Activated naive CD8-positive, alpha-beta T cell treated with anti-CD3 and anti-CD28 coated beads, Interleukin-2, amount 10 ng/mL, durations not matched to agents 7 days and 5 days (primary cell): Measurements from ENCODE around the gene TMIE. TPM values are rescaled to one million over a fixed set of nuclear protein-coding genes. Genes with fewer than 3 reads are reported as not detected.

Source experiments
- ATAC-seq: fragments of 150-1000 bp; cut with Tn5 transposase; one replicate; pipeline ENCODE4 v1.10.0; 2021; ENCODE audit warnings: low read depth, moderate library complexity
- POLR2A ChIA-PET: fragments of 350-600 bp; sonication (Branson Sonifier 250); formaldehyde crosslinking; loops from one replicate; lab custom pipeline; 2021; ENCODE audit warnings: antibody characterized with exemption; lab: Charles Lee
- DNase-seq: peaks from one replicate; pipeline ENCODE4 v3.0.0; 2021
- H3K27ac Mint-ChIP-seq: one replicate; pipeline ENCODE4 v1.8.0; 2022; ENCODE audit warnings: mild to moderate bottlenecking, mixed read lengths
- H3K27me3 Mint-ChIP-seq: one replicate; pipeline ENCODE4 v1.8.0; 2022; ENCODE audit warnings: mild to moderate bottlenecking, moderate library complexity, mixed read lengths
- H3K36me3 Mint-ChIP-seq: one replicate; pipeline ENCODE4 v1.8.0; 2021; ENCODE audit warnings: mild to moderate bottlenecking, mixed read lengths
- H3K4me1 Mint-ChIP-seq: one replicate; pipeline ENCODE4 v1.8.0; 2021; ENCODE audit warnings: mixed read lengths
- H3K4me3 Mint-ChIP-seq: one replicate; pipeline ENCODE4 v1.8.0; 2022; ENCODE audit warnings: mild to moderate bottlenecking, moderate library complexity, mixed read lengths
- H3K9me3 Mint-ChIP-seq: one replicate; pipeline ENCODE4 v1.8.0; 2021; ENCODE audit warnings: mixed read lengths
- total RNA-seq, 2 experiments: library from RNA; stranded (reverse); gene quantifications; one replicate each; pipeline ENCODE4 v1.2.3, GENCODE V29; 2021

Gene TMIE, protein sequence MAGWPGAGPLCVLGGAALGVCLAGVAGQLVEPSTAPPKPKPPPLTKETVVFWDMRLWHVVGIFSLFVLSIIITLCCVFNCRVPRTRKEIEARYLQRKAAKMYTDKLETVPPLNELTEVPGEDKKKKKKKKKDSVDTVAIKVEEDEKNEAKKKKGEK
- under 1 TPM; 0.36 to 0.77 TPM for total RNA-seq

DNA sequence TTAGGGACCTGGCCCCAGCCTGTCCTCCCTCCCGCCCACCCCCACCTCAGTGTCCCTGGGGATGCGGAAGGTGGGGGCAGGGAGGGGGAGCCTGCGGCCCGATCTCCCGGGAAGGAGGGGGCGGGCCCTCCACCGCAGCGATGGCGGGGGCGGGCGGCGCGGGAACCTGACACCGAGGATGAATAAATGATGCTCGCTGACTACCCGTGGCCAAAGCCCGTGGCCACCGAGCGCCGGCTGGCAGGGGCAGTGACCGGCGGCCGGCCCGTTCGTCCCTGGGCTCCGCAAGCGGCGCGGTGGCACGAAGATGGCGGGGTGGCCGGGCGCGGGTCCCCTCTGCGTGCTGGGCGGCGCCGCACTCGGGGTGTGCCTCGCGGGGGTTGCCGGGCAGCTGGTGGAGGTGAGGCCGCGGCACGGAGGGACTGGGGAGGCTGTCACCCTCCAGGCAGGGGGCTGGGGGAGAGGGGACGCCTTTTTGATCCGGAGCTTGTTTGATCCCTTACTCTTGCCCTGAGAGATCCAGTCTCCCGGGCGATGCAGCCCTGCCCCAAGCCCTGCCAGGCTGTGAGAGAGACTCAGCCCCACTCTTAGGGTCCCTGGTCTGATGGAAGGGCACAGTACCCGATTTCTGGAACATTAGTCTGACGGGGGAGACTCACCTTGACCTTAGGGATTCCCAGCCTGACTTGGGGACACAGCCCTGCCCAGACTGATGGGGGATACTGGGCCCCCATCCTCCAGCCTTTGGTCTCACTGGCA lies at the start of gene TMIE:
TMIE (plus strand) TSS at position 212 of the 759 bp plus-strand sequence; CDS start at position 308, 96 bp downstream.
- DNase-seq: no peak
- Mint-ChIP-seq H3K4me1 (peaks cover 1% of the 10 kb centered on the region), H3K27me3 (peaks cover 21% of the 10 kb centered on the region), H3K27ac (peak within 1 kb of the TSS; percentile 12), H3K4me3 (no peak within 1 kb of the TSS), H3K36me3 (no peaks in the 10 kb centered on the region), H3K9me3 (no peaks in the 10 kb centered on the region)
- POLR2A ChIA-PET: no interaction called here
- ATAC-seq: no peak

DNA sequence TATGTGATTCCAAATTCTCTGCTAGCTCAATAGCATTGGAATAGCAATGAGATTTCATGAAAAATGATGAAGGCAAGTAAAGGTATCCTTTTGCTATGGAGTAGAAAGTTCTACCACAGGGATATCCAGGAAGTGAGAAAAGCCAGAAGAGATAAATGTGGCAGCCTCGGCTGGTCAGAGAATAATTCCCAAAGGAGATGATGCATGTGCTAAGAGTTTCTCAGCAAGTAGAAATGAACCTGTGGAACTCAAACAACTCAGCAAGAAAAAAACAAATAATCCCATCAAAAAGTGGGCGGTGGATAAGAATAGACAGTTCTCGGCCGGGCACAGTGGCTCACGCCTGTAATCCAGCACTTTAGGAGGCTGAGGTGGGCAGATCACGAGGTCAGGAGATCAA lies 45.9 kb upstream of the TMIE start:
- H3K27ac Mint-ChIP-seq: no peak overlapping the region
- H3K4me1 Mint-ChIP-seq: peaks cover 6% of the 10 kb centered on the region
- POLR2A ChIA-PET: no interaction called here
- ATAC-seq (no peak), DNase-seq (no peak)
- peaks cover 8% of the 10 kb centered on the region for H3K9me3 Mint-ChIP-seq
- no peaks in the 10 kb centered on the region for H3K36me3 Mint-ChIP-seq
- no peak overlapping the region for H3K4me3 Mint-ChIP-seq
- peaks cover 23% of the 10 kb centered on the region for H3K27me3 Mint-ChIP-seq

DNA sequence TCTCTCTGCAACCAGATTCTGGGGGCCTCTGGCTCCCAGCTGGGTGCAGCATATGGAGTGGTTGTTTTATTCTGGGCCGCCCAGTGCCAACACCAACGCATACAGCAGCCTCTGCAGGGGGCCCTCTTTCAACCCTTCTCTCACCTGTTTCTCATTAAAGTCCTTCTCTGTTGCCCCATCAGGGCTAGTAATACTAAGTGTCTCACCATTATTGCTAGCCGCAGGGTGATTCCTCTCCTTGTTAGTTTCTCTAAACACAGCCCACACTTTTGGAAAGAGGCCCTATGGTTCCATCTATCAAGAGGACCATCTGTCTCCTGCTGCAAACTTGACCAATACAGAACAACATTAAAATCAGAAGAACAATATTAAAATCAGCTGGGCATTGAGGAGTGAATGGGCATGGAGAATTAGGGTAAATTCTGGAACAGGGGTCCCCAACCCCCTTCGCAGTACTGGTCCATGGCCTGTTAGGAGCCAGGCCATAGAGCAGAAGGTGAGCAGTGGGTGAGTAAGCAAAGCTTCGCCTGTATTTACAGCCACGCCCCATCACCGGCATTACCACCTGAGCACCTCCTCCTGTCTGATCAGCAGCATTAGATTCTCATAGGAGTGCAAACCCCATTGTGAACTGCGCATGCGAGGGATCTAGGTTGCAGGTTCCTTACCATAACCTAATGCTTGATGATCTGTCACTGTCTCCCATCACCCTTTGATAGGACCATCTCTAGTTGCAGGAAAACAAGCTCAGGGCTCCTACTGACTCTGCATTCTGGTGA lies 44.2 kb upstream of the TMIE start:
- H3K27me3 Mint-ChIP-seq: peaks cover 11% of the 10 kb centered on the region
- DNase-seq: no peak
- ATAC-seq: no peak
- POLR2A ChIA-PET: no interaction called here
- no peak overlapping the region for H3K27ac Mint-ChIP-seq
- H3K9me3 Mint-ChIP-seq: peaks cover 6% of the 10 kb centered on the region
- no peak overlapping the region for H3K4me3 Mint-ChIP-seq
- no peaks in the 10 kb centered on the region for H3K36me3 Mint-ChIP-seq
- peaks cover 6% of the 10 kb centered on the region for H3K4me1 Mint-ChIP-seq

DNA sequence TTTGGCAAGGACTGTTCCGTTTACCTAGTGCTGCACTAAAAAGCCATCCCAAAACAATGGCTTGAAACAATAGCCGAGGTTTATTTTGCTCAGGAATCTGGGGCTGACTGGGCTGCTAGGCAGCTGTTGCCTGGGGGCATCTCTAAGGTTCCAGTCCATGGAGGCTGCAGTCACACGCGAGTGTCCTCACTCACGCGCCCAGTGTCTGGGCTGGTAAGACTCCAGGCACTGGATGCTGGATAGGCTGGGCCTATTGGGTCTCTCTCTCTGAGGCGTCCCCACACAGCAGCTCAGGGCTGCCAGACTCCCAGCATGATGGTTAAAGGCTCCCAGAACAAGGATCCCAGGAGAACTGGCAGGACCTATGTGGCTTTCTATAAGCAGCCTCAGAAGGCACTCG lies 41.9 kb upstream of the TMIE start:
- Mint-ChIP-seq H3K9me3 (no peaks in the 10 kb centered on the region), H3K27me3 (peaks cover 5% of the 10 kb centered on the region), H3K4me3 (no peak overlapping the region), H3K27ac (no peak overlapping the region), H3K36me3 (no peaks in the 10 kb centered on the region), H3K4me1 (peaks cover 6% of the 10 kb centered on the region)
- ATAC-seq (no peak), DNase-seq (no peak)
- POLR2A ChIA-PET: no interaction called here

DNA sequence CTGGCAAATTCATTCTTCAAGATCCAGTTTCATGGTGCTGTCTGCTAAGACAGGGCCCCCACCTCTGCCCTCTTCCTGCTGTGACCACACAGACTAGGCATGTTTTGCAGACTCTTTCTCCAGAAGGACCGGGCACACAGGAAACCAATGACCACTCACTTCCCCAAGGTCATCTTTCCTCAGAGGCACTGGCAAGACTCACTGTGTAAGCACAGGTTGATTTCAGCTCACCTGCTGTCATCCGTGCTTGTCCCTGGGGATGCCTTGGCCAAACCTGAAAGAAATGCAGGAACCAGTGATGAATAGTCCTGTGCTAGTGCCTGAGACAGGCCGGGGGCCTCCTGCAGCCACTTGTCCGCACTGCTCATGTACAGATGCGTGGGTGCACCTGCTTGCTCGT lies 41.2 kb upstream of the TMIE start:
- Mint-ChIP-seq H3K27me3 (peaks cover 5% of the 10 kb centered on the region), H3K27ac (no peak overlapping the region), H3K36me3 (no peaks in the 10 kb centered on the region), H3K4me3 (no peak overlapping the region), H3K9me3 (no peaks in the 10 kb centered on the region), H3K4me1 (peaks cover 6% of the 10 kb centered on the region)
- ATAC-seq: no peak
- DNase-seq: no peak
- POLR2A ChIA-PET: no interaction called here

DNA sequence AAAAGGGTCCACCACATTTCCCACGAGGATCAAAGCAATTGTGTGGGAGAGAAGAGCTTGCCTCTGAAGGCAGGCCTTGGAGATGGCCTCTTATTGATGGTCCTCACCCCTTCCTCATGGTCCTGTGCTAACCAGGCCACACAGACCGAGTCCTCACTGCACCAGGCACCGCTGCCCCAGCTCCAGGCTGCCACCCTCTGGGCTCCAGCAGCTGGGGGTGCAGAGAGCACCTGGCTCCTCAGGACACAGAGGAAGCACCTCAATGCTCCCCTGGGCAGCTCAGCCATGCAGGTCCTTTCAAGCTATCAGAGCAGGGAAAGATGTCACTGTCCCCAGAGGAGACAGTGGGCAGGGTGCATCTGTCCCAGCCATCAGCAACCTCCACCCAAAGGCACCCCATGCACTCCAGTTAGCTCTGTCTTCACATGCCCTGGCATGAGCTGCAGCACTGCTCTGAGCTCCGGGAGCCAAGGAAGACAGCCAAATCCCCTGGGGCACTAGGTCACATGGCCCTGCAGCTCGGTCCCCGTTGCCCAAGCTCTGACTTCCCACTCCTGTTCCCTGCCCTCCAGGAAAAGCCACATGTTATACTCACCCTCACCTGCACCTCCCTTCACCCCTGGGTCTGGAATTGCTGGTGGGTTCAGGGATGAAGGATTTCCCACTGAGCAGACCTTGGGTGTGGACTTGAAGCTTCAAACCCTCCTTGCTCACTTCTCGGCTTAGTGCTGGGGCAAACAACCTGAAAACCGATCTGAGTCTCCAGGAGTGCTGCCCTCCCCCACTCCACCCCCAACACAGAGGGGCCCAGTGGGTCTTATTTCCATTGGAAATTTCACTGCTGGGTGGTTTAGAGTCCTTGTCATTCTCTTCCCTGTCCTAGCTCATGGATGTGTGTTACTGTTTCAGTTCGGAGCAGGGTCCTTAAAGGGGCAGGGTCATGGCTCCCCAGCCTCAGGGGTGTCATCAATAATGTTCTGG lies 40.4 kb upstream of the TMIE start:
- ATAC-seq: no peak
- DNase-seq: no peak
- POLR2A ChIA-PET: no interaction called here
- Mint-ChIP-seq H3K27ac (no peak overlapping the region), H3K9me3 (no peaks in the 10 kb centered on the region), H3K27me3 (peaks cover 3% of the 10 kb centered on the region), H3K4me1 (peaks cover 6% of the 10 kb centered on the region), H3K4me3 (no peak overlapping the region), H3K36me3 (no peaks in the 10 kb centered on the region)

DNA sequence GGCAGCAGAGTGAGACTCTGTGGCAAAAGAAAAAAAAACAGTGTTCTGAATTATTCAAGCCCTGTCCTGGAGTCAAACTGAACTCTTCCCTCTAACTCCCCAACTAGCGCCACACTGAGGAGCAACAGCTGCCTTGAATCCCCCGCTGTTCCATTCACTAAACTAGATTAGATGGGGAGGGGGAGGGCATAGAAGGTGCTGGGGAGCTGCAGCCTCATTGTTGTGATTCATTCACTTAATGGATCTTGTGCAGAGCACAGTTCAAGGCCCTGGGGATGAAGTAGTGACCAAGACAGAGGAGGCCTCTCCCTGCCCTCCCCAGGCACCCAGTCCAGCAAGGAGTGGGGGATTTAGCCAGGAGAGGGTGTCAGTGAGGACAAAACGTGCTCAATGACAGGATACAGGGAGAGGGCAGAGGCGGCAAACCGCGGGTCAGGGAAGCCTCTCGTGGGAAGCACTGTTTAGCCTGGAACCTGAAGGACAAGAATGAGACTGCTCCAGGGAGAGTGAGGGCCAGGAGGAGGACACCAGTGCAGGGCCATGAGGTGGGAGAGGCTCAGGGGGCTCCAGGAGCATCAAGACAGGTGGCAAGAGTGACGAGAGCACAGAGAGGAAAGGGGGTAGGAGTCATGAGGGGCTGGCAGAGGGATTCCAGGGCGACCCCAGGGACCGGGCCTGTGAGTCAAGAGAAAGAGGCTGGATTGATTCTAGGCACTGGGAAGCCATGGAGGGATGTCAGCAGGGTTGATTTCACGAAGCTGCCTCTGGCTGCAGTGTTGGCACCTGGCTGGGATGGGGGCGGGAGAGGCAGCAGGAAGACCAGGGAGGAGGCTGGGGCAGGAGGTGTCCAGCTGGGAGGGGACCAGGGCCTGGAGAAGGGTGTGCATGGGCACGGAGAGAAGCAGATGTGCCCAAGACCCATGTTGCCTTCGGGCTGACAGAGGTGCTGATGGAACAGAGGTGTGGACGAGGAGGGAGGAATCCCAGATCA lies 39.1 kb upstream of the TMIE start:
- Mint-ChIP-seq H3K27ac (no peak overlapping the region), H3K4me3 (no peak overlapping the region), H3K9me3 (no peaks in the 10 kb centered on the region), H3K27me3 (peaks cover 3% of the 10 kb centered on the region), H3K36me3 (no peaks in the 10 kb centered on the region), H3K4me1 (peaks cover 6% of the 10 kb centered on the region)
- ATAC-seq (no peak), DNase-seq (no peak)
- POLR2A ChIA-PET: no interaction called here

DNA sequence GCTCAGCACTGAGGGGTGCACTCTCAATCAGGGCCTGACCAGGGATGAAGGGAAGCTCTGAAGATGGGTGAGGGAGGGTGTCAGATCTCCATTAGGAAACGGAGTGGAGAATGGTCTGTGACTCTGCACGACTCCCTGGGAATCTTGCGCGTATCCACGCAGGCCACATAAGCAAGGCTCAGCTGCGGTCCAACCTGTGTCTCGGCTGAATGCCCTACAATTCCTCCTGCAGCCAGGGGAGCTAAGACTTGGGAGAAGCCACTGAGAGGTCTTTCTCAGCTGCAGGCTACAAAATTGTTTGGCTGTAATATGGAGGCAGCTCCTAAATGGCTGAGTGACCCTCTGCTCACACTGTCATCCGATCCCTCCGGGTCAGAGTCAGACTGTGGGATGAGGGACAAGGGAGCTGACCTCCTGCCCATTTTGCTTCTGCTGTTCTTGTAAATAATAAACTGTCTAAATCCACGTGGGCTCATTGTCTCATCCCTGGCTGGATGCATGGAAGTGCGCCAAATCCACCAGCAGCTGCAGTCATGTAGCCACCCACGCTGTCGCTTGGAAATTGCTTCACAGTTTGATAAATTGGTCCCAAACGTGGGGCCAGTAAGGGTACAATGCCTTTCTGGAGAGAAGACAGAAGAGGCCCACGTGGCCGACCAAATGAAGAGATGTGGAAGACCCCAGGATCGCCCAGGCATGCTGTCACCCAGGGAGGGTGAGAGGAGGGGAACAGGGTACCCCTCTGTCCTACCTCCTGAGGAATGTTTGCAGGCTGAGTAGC lies 38.2 kb upstream of the TMIE start:
- H3K27me3 Mint-ChIP-seq: peaks cover 3% of the 10 kb centered on the region
- no peak for ATAC-seq
- POLR2A ChIA-PET: interaction anchor here (0.5 kb wide), 1 partner anchor 138 kb away, joined by 3 read pairs; no protein-coding TSS in a partner anchor

DNA sequence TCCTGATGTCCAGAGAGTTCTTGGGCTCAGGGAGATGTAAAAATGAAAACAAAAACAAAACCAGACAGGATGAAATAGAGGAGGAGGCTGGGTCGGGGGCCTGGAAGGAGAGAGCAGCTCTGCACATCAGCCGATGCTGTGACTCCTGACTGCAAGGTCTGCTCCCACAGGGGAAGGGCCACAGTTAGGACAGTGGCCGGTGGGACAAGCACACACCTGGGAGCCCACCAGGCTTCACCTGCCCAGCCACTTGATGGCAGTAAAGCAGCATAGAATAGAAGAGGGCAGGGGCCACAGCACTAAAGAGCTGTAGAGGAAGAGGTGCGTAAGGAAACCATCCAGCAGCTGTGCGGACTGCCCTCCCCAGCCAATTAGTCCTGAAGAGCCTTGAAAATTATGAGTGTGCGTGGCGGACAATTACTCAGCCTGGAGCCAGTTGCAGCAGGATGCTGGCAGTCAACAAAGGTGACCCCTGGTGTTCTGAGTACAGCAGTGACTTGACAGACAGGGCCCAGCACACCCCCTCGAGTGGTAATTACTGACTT lies 37.5 kb upstream of the TMIE start:
- no peaks in the 10 kb centered on the region for H3K9me3 Mint-ChIP-seq
- H3K4me3 Mint-ChIP-seq: no peak overlapping the region
- peaks cover 3% of the 10 kb centered on the region for H3K27me3 Mint-ChIP-seq
- H3K4me1 Mint-ChIP-seq: peaks cover 3% of the 10 kb centered on the region
- DNase-seq (peak; percentile 24), ATAC-seq (peak; percentile 49)
- H3K27ac Mint-ChIP-seq: no peak overlapping the region
- H3K36me3 Mint-ChIP-seq: no peaks in the 10 kb centered on the region
- POLR2A ChIA-PET: no interaction called here

More for the DNA sequence above, 38.2 kb upstream of the TMIE start:
- Mint-ChIP-seq H3K4me1 (peaks cover 3% of the 10 kb centered on the region), H3K27ac (no peak overlapping the region), H3K9me3 (no peaks in the 10 kb centered on the region), H3K4me3 (no peak overlapping the region), H3K36me3 (no peaks in the 10 kb centered on the region)
- no peak for DNase-seq

DNA sequence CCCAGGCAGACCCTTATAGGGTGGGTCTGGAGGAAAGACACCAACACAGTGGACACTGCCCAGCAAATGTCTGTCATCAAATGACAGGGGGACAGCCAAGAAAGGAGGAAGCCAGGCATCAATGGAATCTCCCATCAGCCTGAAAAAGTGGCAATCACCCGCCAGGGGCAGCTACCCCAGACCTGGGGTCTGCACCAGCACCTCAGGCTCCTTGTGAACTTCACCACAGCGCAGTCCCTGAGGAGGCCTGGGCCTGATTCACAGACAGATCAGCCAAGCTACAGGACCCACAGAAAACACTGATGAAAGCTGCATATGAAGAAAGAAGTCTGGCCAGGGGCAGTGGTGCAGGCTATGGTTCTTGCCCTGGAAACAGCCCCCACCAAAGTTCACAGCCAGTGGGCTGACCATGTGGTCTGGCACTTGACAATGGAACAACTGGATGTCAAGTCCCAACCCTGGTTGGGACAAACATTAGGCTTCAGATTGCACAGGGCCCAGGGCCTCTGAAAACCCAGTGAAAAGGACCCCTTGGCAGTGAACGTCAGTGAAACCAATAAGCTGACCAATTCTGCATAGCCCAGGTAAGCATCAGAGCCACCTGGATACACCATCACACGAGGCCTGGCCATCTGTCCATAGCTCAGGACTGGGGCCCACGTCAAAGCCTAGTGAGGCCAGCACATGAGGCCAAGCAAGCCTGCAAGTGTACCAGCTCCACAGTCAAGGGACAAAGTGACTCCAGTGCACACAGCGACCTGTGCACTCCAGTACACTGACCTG lies 36.8 kb upstream of the TMIE start:
- ATAC-seq (no peak), DNase-seq (no peak)
- Mint-ChIP-seq H3K36me3 (no peaks in the 10 kb centered on the region), H3K4me1 (peaks cover 3% of the 10 kb centered on the region), H3K27me3 (peaks cover 3% of the 10 kb centered on the region), H3K9me3 (no peaks in the 10 kb centered on the region), H3K27ac (no peak overlapping the region), H3K4me3 (no peak overlapping the region)
- POLR2A ChIA-PET: no interaction called here
